GM18508 (cell line): ENCODE results near the gene BRD3.

Experiments
- ATAC-seq: cut with Tn5 transposase; IDR thresholded peaks from one replicate; pipeline ENCODE4 v1.9.1; 2021; ENCODE audit warnings: moderate number of reproducible peaks; ENCODE audit not compliant: insufficient read depth, unreplicated experiment

BRD3 gene

DNA sequence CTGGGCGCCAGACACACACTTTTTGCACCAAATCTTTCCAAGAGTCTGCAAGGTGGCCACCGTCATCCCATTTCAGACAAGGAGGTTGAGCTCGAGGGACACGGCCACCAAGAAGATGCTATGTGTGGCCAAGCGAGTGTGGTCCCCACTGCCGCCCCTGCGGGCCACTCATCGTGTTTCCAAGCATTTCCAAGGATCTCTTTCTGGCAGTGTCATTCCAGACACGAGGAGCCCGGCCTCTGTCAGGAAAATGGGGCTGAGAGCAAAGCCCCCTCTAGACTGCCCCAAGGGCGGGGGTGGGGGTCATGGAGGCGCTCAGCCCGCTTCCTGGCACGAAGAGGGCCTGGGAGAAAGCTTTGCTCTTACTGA, 86.3 kb downstream of the BRD3 start:
- no peak for ATAC-seq

DNA sequence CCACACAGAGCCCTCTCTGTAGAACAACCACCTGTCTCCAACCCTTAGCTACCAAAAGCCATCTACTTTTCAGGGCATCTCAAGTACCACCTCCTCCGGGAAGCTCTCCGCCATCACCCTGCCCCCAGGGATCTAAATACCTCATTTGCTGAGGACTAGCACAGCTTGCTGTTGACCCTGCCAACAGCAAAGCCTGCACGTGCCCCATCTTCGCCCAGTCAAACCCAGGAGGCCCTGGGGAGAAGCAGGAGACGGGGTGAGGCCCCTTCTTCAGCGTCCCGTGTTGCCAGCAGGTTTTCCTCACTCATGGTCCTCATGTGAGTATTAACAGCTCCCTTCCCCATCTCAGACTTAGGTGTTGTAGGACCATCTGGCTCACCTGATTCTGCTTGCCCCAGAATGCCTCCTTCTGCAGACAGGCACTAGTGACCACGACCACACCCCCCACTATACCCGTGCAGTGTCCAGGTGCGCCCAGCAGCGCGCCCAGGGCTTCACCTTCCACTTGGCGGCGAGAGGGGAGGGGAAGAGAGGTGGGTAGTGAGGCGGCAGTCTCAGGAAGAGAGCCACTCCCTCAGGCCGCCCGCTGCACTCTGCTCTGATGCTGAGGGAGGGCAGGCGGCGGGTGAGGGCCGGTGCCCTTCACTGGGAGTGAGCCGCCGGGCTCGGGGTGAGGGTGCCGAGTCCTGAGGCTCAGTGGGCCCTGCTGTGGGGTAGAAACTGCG, 86.8 kb downstream of the BRD3 start:
- ATAC-seq, result no peak
